HG03025 (cell line): ENCODE measurements around the gene AK4.
"Not testable (repeated sequence)": the region's sequence is repeated elsewhere in the genome, so short reads cannot be mapped to it uniquely, and the experiment has no call there.

Experiments used
- ATAC-seq: cut with Tn5 transposase; IDR thresholded peaks from one replicate; pipeline ENCODE4 v1.9.1; 2021; ENCODE audit warnings: mild to moderate bottlenecking, moderate library complexity; ENCODE audit not compliant: unreplicated experiment, low FRiP score

The AK4 gene

GRCh38 chr1:65150108-65150463 lies 2.1 kb downstream of the AK4 start:
- ATAC-seq, result no peak

GRCh38 chr1:65150583-65151263 lies 2.7 kb downstream of the AK4 start:
- ATAC-seq, result no peak

GRCh38 chr1:65151641-65152040 lies 3.6 kb downstream of the AK4 start:
- ATAC-seq, result no peak

GRCh38 chr1:65153635-65154034 lies 5.6 kb downstream of the AK4 start:
- ATAC-seq, result no peak

GRCh38 chr1:65156910-65157545 lies 9.0 kb downstream of the AK4 start:
- ATAC-seq, result no peak

GRCh38 chr1:65157546-65157941 lies 9.5 kb downstream of the AK4 start:
- ATAC-seq, result no peak

GRCh38 chr1:65159291-65159688 lies 11.3 kb downstream of the AK4 start:
- not testable (repeated sequence) for ATAC-seq

GRCh38 chr1:65159801-65160523 lies 12.0 kb downstream of the AK4 start:
- ATAC-seq, result no peak

- no peak for ATAC-seq
These were observed 15.3 kb downstream of the AK4 start for GRCh38 chr1:65163201-65163805.

GRCh38 chr1:65164101-65164500 lies 16.1 kb downstream of the AK4 start:
- ATAC-seq, result not testable (repeated sequence)

- no peak for ATAC-seq
These were observed 16.6 kb downstream of the AK4 start for GRCh38 chr1:65164633-65165032.

- peak; percentile 67 for ATAC-seq
These were observed 17.4 kb downstream of the AK4 start for GRCh38 chr1:65165269-65165993.

GRCh38 chr1:65166572-65167305 lies 18.7 kb downstream of the AK4 start:
- no peak for ATAC-seq

GRCh38 chr1:65167586-65168242 lies 19.7 kb downstream of the AK4 start:
- ATAC-seq, result no peak

GRCh38 chr1:65168867-65169266 lies 20.9 kb downstream of the AK4 start:
- ATAC-seq, result no peak

GRCh38 chr1:65170511-65171142 lies 22.6 kb downstream of the AK4 start:
- ATAC-seq, result no peak

GRCh38 chr1:65172936-65173690 lies 25.1 kb downstream of the AK4 start:
- no peak for ATAC-seq

- ATAC-seq, result peak; percentile 88
These were observed 26.6 kb downstream of the AK4 start for GRCh38 chr1:65174585-65174984.
